ENCODE results near the gene PTRH2. TPM values are rescaled to one million over a fixed set of nuclear protein-coding genes. Genes with fewer than 3 reads are reported as not detected.

Gene PTRH2
- total and polyA plus RNA-seq, 2 of the 8 experiments (the other 6 are each of a cell fraction or from before 2014, with no cell fraction given): 39.4 to 43.2 TPM

GRCh38 chr17:59678918-59679317 is 28.3 kb downstream of the PTRH2 start (continued):
- no peak for TF ChIP-seq ATF3 (IDR thresholded peaks at IDR 0.05; ENCODE audit: insufficient read depth, low read depth, low read length)
- TF ChIP-seq SAP30 (IDR thresholded peaks at IDR 0.05; ENCODE audit: insufficient read depth, insufficient replicate concordance, low read length): no peak
- no peak for TF ChIP-seq KDM5A (IDR thresholded peaks at IDR 0.05; ENCODE audit: low read length)

Data from H1 (cell line).